GM12801 (cell line): ENCODE data around the gene TRIM36.

ENCODE experiments used
- CTCF ChIP-seq: IDR thresholded peaks from one replicate; pipeline ENCODE4 v1.5.1; 2011; ENCODE audit warnings: control low read depth; ENCODE audit not compliant: insufficient read length; ENCODE audit errors: extremely low read depth

TRIM36 gene

DNA sequence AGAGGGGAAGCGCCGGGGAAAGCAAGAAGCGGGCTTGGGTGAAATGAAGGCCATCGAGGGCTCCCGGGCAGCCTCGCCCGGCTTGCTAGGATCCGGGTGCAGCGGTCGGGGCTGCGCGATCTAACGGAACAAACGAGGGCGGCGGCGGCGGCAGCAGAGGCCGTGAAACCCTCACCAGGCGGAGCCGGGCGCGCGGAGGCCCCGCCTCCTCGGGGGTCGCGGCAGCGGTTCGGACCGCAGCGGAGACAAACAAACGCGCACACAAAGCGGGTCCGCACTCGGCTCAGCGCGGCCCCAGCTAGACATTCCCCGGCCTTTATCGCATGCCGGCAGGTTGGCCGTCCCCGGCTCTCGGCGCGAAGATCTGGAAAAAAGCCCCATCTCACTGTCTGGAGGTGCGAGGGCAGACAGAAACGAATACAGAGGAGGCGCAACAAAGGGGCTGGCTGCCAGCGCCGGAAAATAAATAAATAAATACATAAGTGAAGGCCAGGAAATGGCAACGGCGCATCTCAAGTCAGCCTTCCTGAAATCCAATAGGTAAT is 10.5 kb upstream of the TRIM36 start:
- TF ChIP-seq CTCF: no peak

DNA sequence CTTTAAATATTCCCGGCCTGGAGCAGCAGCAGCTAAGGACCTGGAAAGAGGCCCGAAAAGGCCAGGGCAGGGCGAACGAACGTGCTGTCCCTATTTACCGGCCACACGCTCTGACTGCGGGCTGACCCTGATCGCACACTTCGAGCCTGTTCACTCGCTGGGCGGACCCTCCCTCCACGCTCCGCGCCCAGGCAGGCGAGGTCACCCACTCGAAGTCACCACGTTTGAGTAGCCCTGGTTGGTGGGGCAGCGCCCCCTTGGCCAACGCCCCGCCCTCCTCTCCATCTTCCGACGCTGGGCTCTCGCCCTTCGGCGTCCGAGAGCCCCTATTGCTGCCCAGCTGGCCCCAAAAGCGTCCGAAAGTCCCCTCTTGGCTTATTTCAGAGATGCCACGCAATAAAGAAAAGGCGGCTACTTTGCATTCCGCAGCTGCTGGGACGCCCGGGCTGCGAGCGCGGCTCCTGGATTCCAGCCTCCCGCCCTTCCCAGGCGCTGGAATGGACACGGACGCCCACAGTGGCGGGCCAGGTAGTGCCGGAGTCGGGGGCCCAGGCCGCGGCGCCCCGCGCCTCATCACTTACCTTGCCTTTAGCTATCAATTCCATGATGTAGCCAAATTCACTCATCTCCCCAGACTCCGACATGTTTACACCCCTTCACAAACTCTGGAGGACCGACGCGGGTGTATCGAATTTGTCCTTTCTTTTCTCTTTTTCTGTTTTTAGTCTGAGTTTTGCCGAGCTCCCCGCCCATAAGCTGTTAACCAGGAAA is 9.9 kb upstream of the TRIM36 start:
- no peak for TF ChIP-seq CTCF

DNA sequence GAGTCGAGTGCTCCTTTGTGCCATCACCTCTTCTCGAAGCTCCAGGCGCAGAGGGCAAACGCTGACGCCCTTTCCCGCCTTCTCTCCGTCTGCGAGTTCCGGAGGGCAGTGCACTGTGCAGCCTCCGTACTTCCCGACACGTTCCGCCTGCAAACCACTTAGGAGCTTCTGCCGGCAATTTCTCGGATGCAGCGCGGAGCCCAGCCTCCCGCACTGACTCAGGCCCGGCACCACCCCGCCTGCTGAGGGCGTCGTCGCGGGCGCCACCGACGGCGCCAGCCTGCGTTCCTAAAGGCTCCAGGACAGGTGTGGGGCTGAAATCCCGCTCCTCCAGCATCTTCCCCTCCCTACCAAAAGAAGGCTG is 9.3 kb upstream of the TRIM36 start:
- no peak for TF ChIP-seq CTCF

DNA sequence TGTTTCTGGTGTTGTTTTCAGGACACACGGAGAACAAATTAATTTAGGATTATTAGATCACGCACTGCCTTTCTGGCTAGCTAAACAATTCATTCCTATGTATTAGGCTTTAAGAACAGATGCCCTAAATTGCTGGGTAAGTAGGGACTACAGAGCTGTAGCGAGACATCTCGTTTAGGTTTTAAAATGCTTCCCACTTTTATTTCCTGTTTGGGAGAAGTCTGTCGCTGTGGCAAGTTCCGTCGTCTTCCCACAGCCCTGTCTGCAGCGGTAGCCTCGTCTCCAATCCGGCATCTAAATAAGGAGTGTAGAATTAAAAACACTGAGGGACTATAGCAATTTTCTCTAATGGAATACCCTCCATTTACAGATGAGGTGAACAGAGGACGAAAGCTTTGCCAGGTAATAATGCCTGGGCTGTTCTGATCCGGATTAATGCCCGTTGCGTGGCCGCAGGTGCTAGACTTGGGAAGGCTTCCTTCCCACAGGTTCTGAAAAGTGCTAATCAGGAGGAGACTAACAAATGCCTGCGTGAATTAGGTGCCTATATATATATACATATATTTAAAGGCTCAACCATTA is 1.3 kb upstream of the TRIM36 start:
- no peak for TF ChIP-seq CTCF

- no peak for TF ChIP-seq CTCF
Measured at GRCh38 chr5:115170134-115170928, 623 bp upstream of the TRIM36 start.

- no peak for TF ChIP-seq CTCF
Measured at GRCh38 chr5:115168829-115169486, 750 bp downstream of the TRIM36 start.
